HG02642 (cell line): Measurements from ENCODE around the gene PDE4D.

Experiments
- ATAC-seq: cut with Tn5 transposase; IDR thresholded peaks from one replicate; pipeline ENCODE4 v1.9.1; 2021; ENCODE audit warnings: mild to moderate bottlenecking; ENCODE audit not compliant: unreplicated experiment, poor library complexity

PDE4D gene

GRCh38 chr5:59568161-59568560 is 325.4 kb downstream of the PDE4D start:
- ATAC-seq, result no peak

DNA sequence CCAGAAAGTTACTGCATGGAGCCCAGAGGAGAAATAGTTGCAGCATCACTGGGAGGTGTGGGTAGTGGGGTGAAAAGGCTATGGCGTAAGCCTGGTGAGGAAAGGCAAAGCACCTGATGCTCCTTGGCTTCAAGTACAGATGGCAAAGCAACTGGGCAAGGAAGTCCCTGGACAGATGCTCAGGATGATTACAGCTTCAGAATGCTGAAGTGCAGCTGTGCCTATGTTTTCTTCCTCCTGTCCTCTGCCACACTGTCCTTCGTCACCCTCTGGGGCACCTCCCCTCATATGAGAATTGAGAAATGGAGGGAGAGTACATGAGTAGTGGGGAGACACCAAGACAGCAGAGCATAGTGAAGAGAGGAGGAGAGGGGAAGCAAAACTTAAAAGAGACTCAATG is 328.0 kb downstream of the PDE4D start:
- no peak for ATAC-seq

DNA sequence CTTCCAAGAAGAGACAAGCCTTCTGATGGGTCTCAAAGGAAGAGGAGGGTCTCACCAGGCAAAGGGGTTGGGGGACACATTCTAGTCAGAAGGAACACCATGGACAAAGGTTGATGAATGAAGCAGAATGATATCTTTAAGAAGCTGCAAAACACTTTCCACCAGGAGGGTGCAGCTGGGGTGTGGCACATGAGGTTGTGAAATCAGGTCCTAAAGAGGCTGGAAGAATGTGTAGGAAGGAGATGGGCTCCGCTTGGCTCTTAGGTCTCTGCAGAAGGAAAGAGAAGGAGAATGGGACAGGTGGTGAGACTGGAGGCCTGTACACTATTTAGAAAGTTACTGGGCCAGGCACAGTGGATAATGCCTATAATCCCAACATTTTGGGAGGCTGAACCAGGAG is 328.6 kb downstream of the PDE4D start:
- no peak for ATAC-seq

DNA sequence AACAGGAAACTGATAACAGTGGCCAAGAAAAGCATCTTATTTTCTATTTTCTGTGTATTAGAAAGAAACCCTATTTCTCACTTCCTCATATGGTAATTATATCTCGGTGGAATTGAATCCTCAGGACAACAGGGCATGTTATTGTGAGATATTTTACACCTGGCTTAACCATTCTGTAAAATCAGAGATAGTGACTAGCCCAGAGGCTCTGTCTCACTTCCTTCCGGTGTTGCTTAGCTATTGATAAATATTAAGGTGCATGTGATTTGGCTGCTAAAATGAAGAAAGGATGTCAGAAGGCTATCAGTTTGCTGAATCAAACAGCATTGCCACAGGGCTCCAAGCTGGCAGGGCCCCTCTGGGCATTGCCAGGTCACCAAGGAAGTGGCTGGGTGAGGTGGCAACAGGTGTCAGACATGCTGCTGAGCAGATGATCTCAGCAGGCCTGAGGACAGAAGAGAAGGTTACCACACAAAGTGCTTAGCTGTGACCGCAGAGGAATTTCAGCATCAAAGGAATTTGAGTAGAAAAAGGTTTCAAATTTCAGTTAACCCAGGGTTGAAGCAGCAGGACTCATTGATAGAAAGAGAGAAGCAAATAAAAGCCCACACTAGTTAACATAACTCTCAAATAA is 330.7 kb downstream of the PDE4D start:
- ATAC-seq, result peak; percentile 92

GRCh38 chr5:59560553-59560952 is 333.0 kb downstream of the PDE4D start:
- no peak for ATAC-seq

- no peak for ATAC-seq
Observed at GRCh38 chr5:59559847-59560246, 333.7 kb downstream of the PDE4D start.

DNA sequence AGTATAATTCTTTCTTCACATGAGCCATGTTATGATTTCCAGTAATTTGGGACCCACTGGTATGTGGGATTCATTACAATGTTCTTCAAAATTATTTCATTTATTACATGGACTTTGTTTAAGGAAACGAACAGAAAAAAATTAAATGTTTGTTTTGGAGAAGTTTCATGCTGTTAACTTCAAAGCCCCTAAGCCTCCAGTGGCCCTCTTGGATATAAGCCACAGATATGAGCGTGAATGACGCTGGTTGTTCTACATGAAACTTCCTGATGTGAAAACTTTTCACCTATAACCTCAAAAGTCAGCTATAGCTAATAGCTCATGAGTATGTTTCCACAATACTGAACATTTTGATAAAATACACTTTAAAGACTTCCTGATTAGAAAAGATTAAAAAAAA is 334.2 kb downstream of the PDE4D start:
- ATAC-seq, result no peak

DNA sequence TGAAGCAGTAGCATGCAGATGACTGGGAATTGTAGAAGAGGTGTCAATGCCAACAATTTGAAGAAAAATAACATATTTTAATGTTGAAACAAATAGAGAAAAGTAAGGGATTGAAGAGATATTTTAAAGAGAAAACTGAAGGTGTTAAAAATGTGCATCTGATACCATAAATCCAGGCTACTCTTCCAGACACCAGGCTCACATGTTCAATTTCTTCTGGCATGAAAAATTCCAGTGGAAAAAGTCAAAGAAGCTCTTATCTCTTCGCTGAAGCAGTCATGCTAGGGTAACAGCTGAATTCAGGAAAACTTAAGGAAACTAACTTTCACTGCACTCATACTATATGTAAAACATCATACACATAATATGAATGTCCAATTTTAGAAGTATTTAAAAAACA is 335.0 kb downstream of the PDE4D start:
- ATAC-seq, result no peak

- no peak for ATAC-seq
Observed at GRCh38 chr5:59557572-59557971, 336.0 kb downstream of the PDE4D start.

GRCh38 chr5:59555596-59555995 is 337.9 kb downstream of the PDE4D start:
- ATAC-seq, result no peak

GRCh38 chr5:59554501-59554900 is 339.0 kb downstream of the PDE4D start:
- no peak for ATAC-seq

- no peak for ATAC-seq
Observed at GRCh38 chr5:59553992-59554391, 339.5 kb downstream of the PDE4D start.

DNA sequence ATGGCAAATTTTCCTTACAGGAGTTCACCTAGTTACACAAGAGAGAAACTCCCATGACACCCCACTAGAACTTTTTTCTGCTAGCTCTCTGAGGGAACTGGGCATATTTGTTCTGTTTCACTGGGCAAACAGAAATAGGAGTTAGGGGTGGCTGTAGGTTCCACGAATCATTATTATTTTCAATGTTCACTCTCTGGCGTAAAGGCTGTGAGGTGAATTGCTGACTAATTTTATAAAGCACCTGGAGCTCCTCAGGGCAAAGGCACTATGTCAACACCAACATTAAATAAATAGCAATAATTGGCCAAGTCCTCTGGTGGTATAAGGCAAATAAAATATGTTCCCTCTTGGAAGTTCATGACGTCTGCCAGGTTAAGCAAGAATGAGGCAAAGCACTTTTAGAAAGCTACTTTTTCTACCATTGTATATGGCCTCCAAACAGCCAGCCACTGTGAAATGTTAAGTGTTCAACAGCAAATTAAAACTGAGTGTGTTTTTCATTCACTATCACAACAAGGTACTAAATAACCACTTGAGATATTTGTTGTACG is 344.6 kb downstream of the PDE4D start:
- ATAC-seq, result no peak

GRCh38 chr5:59547731-59548130 is 345.8 kb downstream of the PDE4D start:
- ATAC-seq, result no peak

DNA sequence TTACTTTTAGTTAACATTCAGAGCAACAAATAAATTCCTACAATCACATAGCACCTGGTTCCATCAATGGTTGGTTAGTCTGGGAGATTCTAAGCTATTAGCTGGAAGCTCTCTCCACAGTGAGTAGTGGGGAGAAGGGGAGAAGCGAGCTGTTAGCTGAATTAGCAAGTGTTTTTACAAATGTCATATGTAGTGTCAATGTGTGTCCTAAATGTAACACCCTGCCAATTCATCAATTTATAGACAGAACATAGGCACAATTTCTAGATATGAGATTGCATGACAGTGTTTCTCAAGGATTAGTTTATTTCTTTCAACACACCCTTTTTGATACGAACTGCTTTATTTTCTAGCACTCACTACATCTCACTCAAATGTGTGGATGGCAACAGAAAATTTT is 349.0 kb downstream of the PDE4D start:
- ATAC-seq, result no peak

GRCh38 chr5:59543821-59544442 is 349.6 kb downstream of the PDE4D start:
- no peak for ATAC-seq

GRCh38 chr5:59542851-59543820 is 350.4 kb downstream of the PDE4D start:
- no peak for ATAC-seq

- no peak for ATAC-seq
Observed at GRCh38 chr5:59542306-59542705, 351.2 kb downstream of the PDE4D start.

- no peak for ATAC-seq
Observed at GRCh38 chr5:59540366-59540765, 353.2 kb downstream of the PDE4D start.

DNA sequence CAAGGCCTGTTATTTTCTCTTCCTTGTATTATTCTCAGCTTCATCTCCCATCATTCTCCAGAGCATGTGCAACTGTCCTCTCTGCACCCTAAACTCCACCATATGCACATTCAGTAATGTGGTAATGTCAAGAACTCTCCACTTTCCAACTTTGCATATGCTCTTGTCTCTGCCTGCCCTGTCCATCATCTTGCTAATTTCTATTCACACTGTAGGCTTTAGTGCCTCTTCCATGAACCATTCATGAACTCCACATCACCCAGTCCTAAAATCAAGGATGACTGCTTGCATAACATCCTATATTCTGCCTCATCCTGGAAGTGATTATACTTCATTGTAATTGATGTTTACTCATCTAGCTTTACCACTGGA is 354.8 kb downstream of the PDE4D start:
- ATAC-seq, result no peak
